Measurements from ENCODE around the gene SERGEF.
"Not testable (repeated sequence)": the region's sequence is repeated elsewhere in the genome, so short reads cannot be mapped to it uniquely, and the experiment has no call there.

The SERGEF gene

GRCh38 chr11:18000760-18001159 is 12.1 kb downstream of the SERGEF start:
- no peak for DNase-seq (ENCODE audit: low read depth in 4 of 4, low spot score in 1 of 4)

GRCh38 chr11:18000128-18000527 is 12.7 kb downstream of the SERGEF start:
- DNase-seq (ENCODE audit: low read depth in 4 of 4, low spot score in 1 of 4) = not testable (repeated sequence)

GRCh38 chr11:17992916-17993315 is 19.9 kb downstream of the SERGEF start:
- no peak for DNase-seq (ENCODE audit: low read depth in 4 of 4, low spot score in 1 of 4)

GRCh38 chr11:17991783-17992433 is 20.9 kb downstream of the SERGEF start:
- DNase-seq (ENCODE audit: low read depth in 4 of 4, low spot score in 1 of 4) = peak in 1 of 4 experiments; percentile 12

GRCh38 chr11:17989306-17989705 is 23.5 kb downstream of the SERGEF start:
- no peak for DNase-seq (ENCODE audit: low read depth in 4 of 4, low spot score in 1 of 4)

GRCh38 chr11:17988465-17988864 is 24.4 kb downstream of the SERGEF start:
- no peak for DNase-seq (ENCODE audit: low read depth in 4 of 4, low spot score in 1 of 4)

- DNase-seq (ENCODE audit: low read depth in 4 of 4, low spot score in 1 of 4) = no peak
Observed at GRCh38 chr11:17987826-17988225, 25.0 kb downstream of the SERGEF start.

GRCh38 chr11:17986711-17987220 is 26.1 kb downstream of the SERGEF start:
- no peak for DNase-seq (ENCODE audit: low read depth in 4 of 4, low spot score in 1 of 4)

GRCh38 chr11:17986007-17986710 is 26.7 kb downstream of the SERGEF start:
- DNase-seq (ENCODE audit: low read depth in 4 of 4, low spot score in 1 of 4) = no peak

GRCh38 chr11:17985517-17985916 is 27.3 kb downstream of the SERGEF start:
- DNase-seq (ENCODE audit: low read depth in 4 of 4, low spot score in 1 of 4) = no peak

GRCh38 chr11:17983569-17983968 is 29.3 kb downstream of the SERGEF start:
- DNase-seq (ENCODE audit: low read depth in 4 of 4, low spot score in 1 of 4) = no peak

- peak in 1 of 4 experiments; percentile 11 for DNase-seq (ENCODE audit: low read depth in 4 of 4, low spot score in 1 of 4)
Observed at GRCh38 chr11:17979770-17980371, 33.0 kb downstream of the SERGEF start.

GRCh38 chr11:17978553-17979287 is 34.1 kb downstream of the SERGEF start:
- no peak for DNase-seq (ENCODE audit: low read depth in 4 of 4, low spot score in 1 of 4)

GRCh38 chr11:17976651-17977050 is 36.2 kb downstream of the SERGEF start:
- DNase-seq (ENCODE audit: low read depth in 4 of 4, low spot score in 1 of 4) = no peak

GRCh38 chr11:17974246-17974645 is 38.6 kb downstream of the SERGEF start:
- no peak for DNase-seq (ENCODE audit: low read depth in 4 of 4, low spot score in 1 of 4)

- DNase-seq (ENCODE audit: low read depth in 4 of 4, low spot score in 1 of 4) = no peak
Observed at GRCh38 chr11:17972987-17973386, 39.9 kb downstream of the SERGEF start.

- no peak for DNase-seq (ENCODE audit: low read depth in 4 of 4, low spot score in 1 of 4)
Observed at GRCh38 chr11:17968206-17968605, 44.6 kb downstream of the SERGEF start.

- no peak for DNase-seq (ENCODE audit: low read depth in 4 of 4, low spot score in 1 of 4)
Observed at GRCh38 chr11:17967661-17968060, 45.2 kb downstream of the SERGEF start.

GRCh38 chr11:17960091-17960490 is 52.8 kb downstream of the SERGEF start:
- no peak for DNase-seq (ENCODE audit: low read depth in 4 of 4, low spot score in 1 of 4)

GRCh38 chr11:17958446-17958845 is 54.4 kb downstream of the SERGEF start:
- DNase-seq (ENCODE audit: low read depth in 4 of 4, low spot score in 1 of 4) = no peak
